HG03521 (cell line): ENCODE results near the gene SLC43A2.

ENCODE experiments used
- ATAC-seq: cut with Tn5 transposase; IDR thresholded peaks from one replicate; pipeline ENCODE4 v1.9.1; 2021; ENCODE audit warnings: mild to moderate bottlenecking, moderate library complexity; ENCODE audit not compliant: unreplicated experiment

SLC43A2 gene

DNA sequence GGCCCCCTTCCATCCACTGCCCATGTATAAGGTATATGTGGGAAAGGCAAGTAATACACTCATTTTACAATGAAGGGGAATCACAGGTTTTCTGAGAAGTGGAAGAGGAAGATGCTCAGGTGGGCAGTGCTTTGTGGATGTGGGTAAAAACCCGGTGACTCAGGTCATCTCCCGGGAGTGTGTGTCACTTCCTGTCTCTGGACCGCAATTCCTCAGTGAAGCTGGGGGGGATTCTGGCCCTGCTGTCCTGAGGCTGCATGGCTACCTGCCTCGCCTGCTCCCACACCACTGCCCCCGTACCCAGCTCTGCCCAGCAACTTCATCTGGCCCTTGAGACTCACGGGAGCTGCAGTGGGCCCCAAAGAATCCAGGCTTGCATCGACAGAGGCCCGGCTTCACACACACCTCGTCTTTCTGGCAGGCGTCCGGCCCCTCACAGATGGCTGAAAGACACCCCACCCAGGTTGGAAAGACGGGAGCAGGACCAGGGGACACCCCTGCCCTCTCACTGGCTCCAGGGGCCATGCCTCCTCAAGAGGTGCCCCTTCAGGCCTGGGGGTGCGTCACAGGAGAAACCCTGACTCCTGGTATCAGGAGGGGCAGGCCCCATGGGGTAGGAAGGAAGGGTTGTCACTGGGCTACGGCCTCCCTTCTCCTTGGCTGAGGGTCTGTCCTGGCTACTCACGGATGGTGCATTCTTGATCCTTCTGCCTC lies 16.0 kb upstream of the SLC43A2 start:
- no peak for ATAC-seq

DNA sequence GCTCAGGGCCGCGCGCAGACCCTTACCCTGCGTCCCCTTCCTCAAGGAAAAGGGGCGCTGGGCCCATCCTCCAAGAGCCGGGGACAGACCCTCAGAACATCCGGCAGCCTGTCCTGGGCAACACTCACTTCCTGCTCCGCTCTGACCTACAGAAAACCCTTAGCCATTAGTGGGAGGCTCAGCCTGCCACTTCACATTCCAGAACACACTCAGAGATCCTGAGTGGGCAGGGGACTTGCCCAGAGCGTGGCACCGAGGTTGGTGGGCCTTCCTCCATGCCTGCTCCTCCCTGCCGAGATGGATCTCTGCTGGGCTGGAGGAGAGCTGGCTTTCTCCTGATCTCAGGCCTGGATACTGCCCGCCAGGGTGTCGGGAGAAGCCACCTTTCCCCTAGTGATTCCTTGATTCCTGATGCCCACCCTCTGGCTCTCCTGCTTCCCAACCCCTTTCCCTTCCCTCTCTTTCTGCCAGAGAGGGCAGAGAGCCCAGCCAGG lies 15.4 kb upstream of the SLC43A2 start:
- no peak for ATAC-seq

DNA sequence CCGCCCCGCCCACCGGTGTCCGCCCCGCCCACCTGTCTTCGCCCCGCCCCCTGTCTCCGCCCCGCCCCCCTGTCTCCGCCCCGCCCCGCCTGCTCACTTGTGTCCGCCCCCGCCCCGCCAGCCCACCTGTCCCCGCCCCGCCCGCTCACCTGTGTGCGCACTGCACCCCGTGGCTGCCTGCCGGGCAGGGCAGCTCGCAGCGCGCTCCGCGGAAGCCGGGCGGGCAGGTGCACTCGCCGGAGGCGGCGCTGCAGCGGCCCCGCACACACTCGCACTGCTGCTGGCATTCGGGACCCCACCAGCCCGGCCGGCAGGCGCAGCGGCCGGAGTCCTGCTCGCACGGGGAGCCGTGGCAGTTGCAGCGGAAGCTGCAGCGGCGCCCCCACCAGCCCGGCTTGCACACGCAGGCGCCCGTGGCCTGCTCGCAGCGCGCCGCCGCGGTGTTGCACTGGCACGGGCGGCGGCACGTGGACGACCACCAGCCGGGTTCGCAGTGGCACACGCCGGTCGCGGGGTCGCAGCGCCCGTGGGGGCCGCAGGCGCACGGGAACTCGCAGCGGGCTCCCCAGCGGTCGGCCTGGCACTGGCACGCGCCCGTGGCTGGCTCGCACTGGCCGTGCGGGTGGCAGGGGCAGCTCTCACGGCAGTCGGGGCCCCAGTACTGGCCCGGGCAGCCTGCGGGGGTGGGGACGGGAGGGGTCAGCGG lies 14.8 kb upstream of the SLC43A2 start:
- no peak for ATAC-seq

DNA sequence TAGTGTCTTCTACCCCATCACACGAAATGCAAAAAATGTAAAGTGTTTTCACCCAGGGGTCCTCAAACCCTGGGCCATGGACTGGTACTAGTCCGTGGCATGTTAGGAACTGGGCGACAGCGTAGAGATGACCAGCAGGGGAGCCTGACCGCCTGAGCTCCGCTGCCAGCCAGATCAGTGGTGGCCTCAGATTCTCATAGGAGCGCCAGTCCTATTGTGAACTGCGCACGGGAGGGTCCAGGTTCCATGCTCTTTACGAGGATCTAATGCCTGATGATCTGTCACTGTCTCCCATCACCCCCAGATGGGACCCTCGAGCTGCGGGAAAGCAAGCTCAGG lies 12.4 kb upstream of the SLC43A2 start:
- ATAC-seq, result no peak

DNA sequence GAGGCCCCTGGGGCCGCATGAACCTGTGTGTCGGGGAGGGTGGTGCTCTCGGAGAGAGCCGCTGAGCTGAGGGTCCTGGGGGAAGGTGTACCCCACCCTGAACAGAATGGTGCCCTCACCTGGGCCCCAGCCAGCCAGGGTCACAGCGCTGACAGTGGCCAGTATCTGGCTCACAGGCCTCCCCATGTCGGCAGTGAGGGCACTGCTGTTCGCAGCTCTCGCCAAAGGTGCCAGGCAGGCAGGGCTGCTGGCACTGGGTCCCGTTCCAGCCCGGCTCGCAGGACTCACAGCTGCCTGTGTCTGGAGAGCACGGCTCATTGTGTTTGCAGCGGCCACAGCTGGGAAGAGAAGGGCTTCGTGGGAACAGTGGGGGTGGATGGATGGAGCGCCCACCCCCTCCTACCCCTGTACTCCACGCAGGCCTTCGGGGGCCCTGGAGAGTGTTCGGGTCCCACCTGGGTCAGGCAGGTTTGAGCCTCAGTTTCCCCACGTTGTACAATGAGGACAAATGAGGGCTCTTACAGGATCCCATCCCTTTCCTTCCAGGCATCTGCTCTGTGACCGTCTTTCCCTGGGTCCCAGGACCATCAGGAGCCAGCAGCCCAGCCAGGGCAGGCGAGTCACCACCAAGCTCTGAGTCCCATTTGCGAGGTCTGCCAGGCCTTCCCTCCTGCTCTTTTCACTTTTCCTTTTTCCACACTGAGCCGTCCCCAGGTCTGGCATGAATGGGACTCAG lies 11.9 kb upstream of the SLC43A2 start:
- no peak for ATAC-seq

DNA sequence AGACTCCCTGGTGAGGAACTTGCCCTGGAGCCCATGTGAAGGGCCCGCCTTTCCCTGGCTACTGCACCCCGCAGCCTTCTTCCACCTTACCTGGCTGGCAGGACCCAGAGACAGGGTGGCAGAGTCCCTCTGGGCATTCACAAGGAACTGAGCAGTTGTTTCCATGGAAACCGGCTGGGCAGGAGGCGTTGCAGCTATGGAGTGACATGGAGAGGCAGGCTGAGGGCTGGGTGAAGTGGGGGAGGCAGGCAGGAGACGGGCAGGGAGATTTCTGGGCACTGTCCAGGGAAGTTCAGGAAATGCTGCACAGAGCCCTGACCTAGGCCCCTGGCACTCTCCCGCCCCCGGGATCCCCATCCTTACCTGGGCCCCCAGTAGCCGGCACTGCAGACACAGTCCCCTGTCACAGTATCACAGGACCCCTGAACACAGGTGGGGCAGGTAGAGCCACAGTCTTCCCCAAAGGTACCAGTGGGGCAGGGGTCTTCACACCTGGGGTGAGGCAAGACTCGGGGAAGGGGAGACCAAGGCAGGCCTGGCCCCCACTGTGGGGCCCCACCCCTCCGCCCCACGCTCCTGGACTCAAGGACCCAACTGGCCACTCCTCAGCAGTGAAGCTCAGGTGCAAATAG lies 11.0 kb upstream of the SLC43A2 start:
- ATAC-seq, result no peak

DNA sequence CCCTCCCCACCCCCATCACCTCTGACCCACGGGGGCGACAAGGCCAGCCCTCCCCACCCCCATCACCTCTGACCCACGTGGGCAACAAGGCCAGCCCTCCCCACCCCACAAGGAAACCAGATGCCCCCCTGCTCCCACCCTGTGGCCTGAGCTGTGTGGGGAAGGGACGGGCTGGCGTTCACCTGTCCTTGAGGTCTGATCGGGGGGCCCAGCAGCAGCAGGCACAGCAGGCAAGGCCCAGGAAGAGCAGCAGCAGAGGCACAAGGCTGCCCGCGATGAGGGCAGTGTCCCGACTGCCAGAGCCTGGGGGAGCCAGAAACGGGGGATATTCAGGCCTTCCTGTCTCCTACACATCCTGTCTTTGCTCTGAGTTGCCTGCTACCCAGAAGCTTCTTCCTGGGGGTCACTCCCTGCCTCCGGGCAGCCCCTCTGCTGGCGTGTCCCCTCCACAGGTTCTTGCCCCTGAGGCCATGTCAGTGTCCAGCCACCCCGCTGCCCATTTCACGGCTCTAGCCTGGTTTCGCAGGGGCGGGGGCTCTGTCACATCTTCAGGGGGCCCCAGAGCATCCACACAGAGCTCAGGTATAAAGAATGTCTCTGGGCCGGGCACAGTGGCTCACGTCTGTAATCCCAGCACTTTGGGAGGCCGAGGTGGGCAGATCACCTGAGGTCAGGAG lies 10.1 kb upstream of the SLC43A2 start:
- ATAC-seq, result no peak

DNA sequence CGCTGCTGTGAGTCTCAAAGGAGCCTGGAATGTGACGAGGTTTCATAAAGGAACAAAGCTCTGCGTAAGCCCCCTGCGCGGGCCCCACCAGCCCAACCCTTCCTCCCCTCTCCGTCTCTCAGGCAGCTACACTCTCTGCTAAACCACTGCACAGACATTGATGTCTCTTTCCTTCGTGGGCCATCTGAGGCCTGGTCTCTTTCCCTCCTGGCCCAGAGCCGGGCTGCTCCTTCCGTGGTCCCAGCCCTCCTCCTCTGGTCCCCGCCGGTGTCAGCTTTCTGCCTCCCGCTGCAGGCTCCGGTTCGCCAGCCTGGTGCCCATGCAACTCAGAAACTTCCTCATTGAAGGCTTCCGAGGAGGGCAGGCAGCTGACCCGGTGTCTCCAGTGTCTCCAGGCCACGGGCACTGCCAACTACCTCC lies 9.5 kb upstream of the SLC43A2 start:
- no peak for ATAC-seq

DNA sequence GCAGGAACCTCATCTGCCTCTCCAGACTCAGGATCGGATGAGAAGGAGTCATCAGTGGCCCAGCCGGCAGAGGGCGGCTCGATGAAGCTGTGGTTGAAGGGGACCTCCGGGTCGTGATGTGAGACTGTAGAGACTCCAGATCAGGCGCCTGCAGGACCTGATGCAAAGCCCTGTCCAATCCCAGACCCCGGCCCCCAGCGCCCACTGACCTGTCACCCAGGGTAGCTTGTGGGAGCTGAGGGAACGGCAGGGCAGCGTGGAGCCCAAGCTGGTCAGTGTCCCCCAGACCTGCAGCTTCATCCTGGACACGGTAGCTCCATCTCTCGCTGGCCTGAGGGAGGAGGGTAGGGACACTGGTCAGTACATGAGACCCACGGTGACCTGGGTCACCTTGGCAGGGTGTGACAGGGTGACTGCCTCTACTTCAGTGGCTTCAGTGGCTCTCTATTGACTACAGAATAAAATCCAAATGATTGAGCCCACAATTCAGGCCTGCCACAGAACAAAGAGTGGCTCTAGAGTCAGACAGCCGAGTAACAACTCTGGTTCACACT lies 8.2 kb upstream of the SLC43A2 start:
- ATAC-seq, result no peak

DNA sequence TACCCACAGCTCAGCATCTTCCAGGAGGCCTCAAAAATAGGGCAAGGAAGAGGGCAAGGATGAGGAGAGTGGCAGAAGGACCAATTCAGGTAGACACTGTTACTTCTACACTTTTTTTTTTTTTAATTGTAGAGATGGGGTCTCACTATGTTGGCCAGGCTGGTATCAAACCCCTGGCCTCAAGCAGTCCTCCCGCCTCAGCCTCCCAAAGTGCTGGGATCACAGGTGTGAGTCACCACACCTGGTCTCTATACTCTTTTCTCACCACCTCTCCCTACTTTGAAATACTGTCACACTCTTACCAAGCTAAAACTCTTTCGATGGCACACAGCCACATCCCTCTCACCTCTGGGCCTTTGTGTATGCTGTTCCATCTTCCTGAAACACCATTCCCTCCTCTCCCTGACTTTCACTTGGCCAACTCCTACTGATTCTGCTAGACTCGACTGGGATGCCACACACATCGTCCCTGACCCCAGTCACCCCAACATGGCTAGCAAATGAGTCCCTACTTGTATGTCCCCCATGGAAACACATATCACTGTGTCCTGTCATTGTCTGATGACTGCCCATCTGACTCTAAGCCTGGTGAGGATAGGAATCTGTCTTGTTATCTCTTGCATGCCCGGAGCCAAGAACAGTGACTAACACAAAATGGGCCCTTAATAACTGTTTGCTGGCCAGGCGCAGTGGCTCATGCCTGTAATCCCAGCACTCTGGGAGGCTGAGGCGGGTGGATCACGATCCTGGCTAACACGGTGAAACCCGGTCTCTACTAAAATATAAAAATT lies 7.2 kb upstream of the SLC43A2 start:
- no peak for ATAC-seq

DNA sequence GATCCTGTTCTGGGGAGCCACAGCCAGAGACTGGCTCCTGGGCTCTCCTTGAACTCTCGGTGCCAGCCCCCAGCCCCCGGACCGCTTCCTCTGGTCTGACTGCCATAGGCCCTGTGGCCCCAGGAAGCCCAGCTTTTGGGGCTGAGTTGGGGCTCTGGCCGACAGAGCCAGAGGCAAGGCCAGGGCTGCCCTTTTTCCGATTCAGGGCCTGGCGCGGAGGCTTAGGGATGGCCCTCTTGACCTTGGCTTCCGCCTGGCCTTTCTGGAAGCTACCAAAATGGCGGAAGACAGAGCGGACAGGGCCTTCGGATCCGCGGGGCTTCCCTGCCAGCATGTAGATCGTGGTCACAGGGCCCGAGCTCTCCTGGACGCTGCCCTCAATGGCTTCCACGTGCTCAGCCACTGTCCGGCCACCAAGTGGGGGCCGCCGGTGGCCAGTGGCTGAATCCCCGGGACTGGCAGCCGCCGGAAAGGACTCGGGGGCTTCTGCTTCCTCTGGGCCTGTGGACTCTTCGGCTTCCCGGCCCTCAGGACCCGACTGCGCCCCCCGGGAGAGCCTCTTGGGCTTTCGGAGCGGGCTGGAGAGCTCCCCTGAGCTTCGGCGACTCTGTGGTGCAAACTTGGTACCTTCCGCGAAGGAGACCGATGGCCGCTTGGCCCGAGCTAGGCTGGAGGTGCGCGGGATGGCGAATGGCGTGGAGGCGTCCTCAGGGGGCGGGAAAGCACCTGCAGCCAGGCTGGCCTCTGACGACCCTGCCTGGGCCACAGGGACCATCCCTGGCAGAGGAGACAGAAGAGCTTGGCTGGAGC lies 6.4 kb upstream of the SLC43A2 start:
- no peak for ATAC-seq

DNA sequence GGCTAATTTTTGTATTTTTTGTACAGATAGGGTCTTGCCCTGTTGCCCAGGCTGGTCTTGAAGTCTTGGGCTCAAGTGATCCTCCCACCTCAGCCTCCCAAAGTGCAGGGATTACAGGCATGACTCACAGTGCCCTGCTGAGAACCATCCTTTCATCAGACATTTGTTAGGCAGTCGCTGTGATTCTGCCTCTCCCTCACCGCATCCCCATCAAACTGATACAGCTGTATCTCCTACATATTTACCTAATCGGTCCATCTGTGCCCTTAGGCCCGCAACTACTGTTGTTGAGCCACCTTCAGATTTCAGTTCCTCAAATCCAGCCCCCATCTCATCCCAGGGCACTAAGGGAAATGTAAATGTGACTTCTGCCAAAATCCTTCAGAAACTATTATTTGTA lies 2.0 kb upstream of the SLC43A2 start:
- ATAC-seq, result no peak

DNA sequence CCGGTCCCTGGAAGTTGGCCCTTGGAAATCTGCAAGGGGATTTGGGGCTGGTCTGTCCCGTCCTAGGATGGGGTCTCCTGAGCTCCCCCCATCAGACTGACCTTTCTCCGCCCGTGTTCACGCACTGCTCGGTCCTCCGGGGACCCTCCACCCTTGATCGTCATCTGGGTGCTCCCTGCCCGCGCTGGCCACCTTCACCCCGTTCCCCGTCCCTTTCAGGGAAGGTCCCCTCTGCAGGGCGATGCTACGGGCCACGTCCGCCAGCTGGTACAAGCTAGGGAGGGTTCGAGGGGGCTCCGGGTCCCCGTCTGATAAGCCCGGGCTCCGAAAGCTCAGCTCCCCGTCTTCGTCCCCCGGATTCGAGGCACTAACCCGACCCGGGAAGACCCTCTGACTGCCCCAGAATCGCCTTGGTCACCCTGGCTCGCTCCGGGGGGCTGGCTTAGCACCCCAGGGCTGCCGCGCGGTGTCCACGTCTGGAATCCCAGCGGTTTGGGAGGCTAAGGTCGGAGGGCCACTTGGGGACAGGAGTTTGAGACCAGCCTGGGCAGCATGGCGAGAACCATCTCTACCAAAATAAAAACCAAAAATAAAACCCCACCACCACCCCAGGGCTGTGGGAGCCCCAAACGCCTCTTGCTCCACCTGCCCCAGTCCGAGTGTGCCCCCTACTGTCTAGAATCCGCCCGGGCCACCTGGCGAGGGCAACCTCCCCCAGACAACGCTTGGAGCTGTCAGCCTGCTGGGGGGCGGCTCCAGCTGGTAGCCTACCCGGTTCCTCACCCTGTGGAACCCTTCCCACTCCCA lies 1.1 kb upstream of the SLC43A2 start:
- ATAC-seq, result no peak

DNA sequence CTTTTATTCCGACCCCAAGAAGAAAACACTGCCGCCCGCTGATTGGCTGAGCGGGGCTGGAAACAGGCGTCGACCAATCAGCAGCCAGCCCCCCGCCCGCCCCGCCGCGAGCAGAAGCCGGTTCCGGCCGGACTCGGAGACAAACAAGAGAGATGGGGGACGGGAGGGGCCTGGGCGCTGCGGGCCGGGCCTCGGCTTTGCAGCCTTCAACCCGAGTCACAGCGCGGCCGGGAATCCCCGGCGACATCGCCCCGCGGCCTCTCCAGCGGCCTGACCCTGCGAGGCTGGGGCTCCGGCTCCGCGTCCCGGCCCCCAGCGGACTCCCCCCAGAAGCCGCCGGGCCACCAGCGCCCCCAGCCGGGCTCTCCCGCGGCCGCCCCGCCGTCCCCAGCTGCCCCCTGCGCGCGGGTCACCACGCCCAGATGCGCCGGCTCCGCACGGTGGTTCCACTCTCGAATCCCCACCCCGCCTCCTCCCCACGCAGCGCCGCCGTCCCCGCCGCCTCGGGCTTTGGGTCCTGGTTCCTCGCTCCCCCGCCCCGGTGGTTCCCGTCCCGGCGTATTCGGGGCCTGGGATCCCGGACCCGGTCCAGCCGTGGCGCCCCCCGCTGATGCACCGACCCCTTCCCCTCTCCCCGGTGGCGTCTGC lies 346 bp upstream of the SLC43A2 start:
- peak; percentile 47 for ATAC-seq

DNA sequence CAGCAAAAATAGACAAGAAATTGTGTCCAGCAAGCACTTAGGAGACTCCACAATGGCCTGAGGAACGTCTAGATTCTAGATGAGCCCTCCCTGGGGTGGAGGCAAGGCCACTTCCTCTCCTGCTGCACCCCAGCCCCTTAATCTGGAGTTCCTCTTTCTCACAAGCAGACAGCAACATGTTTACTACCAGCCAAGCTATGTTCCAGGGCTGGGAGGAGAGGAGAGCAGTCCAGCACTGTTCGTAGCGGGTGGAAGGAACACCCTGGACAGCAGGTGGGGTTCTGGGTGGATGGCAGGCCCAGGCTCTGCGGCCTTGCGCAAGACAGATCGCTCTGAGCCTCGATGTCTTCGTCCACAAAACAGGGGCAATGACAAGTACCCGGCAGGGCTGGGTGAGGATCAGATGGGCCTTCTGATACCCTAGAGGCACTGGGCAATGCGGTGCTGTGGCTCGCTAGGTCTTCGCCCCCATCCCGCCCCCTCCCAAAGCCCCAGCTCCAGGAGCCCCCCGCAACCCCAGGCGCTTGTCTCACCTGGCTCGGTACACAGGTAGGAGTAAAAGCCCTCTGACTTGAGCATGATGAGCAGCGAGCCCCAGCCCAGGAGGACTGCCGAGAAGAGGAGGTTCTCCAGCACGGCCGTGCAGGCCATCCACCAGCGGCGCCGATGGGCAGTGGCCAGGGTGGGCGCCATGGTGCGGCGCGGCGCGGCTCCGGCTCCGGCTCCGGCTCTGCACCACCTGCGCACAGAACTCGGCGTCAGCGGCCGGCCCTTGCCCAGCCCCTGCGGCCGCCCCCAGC lies 1.3 kb downstream of the SLC43A2 start:
- ATAC-seq, result no peak

DNA sequence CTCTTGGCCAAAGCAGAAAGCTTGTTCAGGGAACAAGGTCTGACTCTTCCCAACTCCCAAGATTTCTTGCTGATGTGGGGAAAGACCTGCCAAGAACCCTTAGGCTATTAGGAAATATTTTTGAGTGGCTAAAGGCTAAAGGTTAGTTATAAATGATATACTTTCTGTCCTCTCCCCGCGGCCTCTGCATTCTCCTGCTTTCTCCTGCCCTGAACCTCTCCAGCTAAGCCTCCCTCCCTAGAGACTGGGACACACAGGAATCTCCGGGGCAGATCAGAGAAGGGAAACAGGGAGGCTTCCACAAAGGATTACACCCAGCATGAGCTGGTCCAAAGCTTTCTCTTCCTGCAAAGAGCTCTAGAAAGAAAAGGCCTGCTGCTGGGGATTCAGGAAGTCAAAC lies 2.3 kb downstream of the SLC43A2 start:
- ATAC-seq, result no peak

DNA sequence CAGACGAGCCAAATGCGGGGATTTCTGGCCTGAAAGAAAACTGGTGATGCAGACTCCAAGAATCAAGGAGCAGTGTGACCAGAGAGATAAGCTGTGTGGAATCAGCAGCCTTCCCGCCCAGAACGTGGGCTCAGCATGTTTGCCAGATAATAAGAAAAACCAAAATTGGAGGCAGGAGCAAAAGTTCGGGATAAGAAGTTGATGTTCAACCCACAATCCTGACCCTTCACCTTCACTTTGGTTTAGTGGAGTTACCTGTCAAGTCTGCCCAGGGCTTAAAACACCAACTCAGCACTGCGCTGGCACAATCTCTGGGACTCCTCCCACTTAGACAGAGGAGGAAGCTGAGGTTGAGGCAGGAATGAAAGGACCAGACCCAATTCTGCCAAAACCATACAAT lies 3.1 kb downstream of the SLC43A2 start:
- no peak for ATAC-seq
